Prostate gland (tissue), 2 donors: ENCODE results near the gene SLC25A26.

Source experiments
- CTCF ChIP-seq, 4 experiments: fragments of 200-600 bp in 2 of 4; fragments of 450-650 bp in 2 of 4; sonication (generic) in 2 of 4; IDR thresholded peaks; 1 replicate in 3 of 4; 2 replicates in 1 of 4; pipeline ENCODE4 v1.5.1; 2016 to 2019; ENCODE audit warnings: antibody characterized with exemption in 4 of 4, mild to moderate bottlenecking in 2 of 4, moderate library complexity in 2 of 4
- POLR2A ChIP-seq: fragments of 450-650 bp; IDR thresholded peaks from one replicate; pipeline ENCODE4 v1.6.1; 2016; ENCODE audit warnings: antibody characterized with exemption, mild to moderate bottlenecking
- POLR2AphosphoS5 ChIP-seq: sonication (generic); formaldehyde crosslinking; IDR thresholded peaks from one replicate; pipeline ENCODE4 v1.6.1; 2017; ENCODE audit warnings: antibody characterized with exemption

GRCh38 chr3:66220066-66220465 lies 735 bp upstream of the SLC25A26 start:
- TF ChIP-seq CTCF (IDR thresholded peaks at IDR 0.05) (no peak), POLR2A (no peak), POLR2AphosphoS5 (no peak)
